GM19193 (cell line): ENCODE data around the gene COL8A2.

Experiments used
- POLR2A ChIP-seq: IDR thresholded peaks from 4 replicates; pipeline ENCODE4 v1.6.1; 2011; ENCODE audit not compliant: insufficient read depth, insufficient read length; ENCODE audit errors: extremely low read depth

Gene COL8A2

DNA sequence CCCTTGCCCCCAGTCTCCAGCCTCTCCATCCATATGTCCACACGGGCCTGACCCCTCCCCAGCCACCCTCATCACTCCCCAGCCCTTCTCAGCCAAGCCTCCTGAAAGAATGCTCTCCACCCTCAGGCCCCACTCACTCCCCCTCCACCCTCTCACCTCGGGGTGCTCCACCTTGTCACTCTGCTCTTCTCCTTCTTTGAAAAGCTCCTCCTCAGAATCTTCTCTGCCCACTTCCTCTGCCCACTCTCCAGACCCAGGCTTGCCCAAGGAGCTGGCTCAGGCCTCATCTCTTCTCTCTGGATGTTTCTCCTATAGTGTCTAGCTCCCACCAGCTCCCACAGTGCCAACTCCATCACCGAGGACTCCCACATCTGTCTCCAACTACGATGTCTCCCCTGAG, 13.9 kb downstream of the COL8A2 start:
- TF ChIP-seq POLR2A, result no peak

DNA sequence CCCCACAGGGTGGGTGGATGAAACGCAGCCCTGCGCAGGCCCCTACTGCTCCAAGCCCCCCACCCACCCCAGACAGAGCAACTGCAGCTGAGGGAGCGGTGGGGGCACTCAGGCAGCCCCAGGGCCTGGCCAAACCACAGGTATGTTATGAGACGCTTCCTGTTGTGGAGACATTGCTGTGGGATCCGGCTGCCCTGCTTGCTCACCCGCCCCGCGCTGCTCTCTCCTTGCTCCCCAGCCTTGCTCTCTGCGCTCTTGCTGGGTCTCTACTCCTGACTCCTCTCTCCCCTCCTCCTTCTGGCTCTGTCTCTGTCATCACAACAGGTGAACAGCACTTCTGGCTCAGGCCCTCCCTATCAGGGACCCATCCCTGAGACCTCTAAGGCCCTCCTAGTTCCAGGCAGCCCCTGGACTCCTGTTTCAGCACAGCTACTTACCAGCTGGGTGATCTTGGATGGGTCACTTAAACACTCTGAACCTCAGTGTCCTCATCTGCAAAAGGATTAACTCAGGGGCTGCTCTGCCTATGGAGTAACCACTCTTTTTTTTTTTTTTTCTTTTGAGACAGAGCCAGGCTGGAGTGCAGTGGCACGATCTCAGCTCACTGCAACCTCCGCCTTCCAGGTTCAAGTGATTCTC, 15.9 kb downstream of the COL8A2 start:
- TF ChIP-seq POLR2A, result no peak

DNA sequence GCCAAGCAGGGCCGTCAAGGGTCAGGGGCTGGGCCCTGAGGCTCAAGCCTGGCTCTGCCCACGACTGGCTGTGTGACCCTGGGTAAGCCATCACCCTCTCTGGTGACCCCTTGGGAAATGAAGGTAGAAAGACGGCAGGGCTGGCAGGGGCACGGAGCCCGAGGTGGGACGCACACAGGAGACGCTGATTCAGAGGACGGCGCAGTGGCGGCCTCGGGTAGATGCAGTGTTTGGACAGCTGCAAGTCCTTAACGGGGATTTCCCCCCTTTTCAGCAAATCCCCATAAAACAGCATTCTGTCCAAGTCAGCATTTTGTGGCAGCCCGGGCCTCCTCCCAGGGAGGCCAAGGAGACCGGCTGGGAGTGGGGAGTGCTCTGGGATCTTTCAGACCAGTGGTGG, 16.7 kb downstream of the COL8A2 start:
- TF ChIP-seq POLR2A, result no peak

DNA sequence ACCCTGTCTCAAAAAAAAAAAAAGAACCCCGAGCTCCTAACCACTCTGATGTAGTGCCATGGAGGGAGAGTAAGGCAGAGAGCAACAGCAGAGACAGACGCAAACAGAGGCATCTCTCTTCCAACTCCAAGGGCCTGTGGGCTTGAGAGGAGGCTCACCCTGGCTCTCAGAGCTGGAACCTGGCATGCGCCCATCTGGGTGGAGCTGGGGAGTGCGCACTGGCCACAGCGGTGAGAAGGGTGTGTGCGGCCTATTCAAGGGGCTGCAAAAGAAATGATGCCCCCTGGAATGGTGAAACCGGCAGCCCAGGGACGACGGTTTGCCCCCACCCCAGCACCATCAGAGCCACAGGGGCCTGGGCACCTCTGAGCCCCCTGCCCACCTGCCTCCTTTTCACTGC, 17.6 kb downstream of the COL8A2 start:
- no peak for TF ChIP-seq POLR2A

DNA sequence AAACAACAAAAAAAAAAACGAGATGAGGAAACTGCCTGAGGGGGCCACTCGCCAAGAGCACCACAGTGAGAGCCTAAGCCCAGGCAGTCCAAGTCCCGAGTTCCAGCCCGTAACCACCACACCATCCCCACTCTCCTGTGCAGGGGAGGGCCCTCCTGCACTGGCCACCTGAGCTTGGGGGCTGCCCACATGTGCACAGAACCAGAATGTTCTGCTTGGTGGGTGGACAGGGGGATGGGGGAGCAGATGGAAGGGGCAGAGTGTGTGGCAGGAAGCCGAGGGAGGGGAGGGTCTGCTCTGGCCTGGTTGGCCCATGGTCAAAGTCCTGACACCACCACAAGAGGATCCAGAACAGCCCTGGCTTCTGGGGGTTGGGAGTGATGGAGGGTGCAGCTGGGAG, 18.8 kb downstream of the COL8A2 start:
- TF ChIP-seq POLR2A, result no peak

DNA sequence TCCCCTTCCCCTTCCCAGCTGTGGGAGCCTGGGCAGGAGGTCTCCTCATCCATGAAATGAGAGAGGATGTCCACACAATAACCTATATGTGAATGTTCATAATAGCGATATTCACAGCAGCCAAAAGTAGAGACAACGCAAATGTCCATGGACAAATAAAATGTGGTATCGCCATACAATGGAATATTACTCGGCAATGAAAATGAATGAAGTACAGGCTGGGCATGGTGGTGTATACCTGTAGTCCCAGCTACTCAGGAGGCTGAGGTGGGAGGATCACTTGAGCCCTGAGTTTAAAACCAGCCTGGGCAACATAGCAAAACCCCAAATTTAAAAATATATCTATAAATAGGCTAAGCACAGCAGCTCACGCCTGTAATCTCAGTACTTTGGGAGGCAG, 23.5 kb downstream of the COL8A2 start:
- no peak for TF ChIP-seq POLR2A

DNA sequence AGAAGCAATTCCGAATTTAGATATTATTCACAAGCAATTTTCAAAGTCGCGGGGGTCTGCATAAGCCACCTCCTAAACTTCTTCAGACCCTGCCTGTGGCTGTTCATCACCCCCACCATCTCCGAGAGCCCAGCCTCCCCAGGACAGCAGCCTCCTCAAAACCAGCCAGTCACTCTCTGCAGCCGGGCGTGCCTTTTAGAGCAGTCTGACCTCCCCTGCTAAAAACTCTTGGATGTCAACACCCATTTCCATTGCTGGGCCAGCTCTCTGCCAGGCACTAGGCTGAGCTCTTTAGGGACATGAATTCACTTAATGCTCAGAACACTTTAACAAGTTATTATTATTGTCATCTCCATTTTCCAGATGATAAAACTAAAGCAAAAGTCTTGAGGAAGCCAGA, 24.6 kb downstream of the COL8A2 start:
- no peak for TF ChIP-seq POLR2A

DNA sequence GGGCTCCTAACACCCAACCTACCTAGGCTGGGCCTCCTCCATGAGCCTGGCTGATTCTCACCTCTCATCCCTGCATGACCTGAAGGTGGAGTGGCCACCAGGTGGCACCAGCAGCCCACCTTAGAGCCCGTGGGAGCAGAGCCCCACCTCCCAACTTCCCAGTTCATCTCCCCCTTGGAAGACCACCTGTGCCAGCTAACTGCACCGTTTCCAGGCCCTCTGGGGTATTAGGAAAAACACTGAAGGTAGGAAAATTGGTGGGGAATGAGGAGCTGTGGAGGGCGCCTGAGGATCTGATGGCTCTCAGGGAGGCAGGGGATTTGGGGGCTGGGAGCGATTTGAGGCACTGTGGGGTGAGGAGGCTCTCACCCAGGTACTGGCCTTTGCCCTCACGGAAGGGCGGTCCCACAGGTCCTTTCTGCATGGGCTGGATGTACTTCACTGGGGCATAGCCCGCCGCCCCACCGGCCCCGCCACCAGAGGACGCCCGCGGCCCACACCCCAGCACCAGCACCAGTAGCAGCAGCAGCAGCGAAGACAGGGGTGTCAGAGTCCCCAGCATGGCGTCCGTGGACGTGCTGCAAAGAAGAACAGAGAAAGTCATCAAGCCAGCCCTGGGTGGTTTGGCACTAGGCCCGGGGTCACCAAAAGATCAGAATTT, 25.2 kb downstream of the COL8A2 start:
- TF ChIP-seq POLR2A, result no peak

DNA sequence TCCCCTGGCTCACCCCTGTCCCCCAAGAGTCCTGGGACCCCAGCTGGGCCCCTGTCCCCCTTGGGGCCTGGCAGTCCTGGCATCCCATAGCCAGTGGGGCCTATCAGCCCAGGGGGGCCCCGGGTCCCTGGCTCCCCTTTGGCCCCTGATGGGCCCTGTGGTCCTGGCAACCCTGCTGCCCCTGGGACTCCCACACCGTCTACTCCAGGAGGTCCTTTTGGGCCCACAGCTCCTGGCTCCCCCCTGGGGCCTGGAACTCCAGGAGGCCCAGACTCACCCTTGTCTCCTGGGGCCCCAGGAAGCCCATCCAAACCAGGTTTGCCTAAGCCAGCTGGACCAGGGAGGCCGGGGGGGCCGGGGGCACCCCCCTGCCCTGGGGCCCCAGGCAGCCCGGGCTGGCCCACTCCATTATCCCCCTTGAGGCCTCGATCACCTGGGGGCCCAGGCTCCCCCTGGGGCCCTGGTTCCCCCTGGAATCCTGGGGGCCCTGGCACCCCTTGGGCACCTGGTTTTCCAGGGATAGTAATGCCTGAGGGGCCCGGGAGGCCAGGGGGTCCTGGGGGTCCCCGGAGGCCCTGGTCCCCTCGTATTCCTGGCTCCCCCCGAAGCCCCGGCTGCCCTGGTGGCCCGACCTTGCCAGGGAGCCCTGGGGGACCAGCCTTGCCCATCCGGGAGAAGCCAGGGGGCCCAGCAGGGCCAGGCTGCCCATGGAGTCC, 26.2 kb downstream of the COL8A2 start:
- TF ChIP-seq POLR2A, result no peak

DNA sequence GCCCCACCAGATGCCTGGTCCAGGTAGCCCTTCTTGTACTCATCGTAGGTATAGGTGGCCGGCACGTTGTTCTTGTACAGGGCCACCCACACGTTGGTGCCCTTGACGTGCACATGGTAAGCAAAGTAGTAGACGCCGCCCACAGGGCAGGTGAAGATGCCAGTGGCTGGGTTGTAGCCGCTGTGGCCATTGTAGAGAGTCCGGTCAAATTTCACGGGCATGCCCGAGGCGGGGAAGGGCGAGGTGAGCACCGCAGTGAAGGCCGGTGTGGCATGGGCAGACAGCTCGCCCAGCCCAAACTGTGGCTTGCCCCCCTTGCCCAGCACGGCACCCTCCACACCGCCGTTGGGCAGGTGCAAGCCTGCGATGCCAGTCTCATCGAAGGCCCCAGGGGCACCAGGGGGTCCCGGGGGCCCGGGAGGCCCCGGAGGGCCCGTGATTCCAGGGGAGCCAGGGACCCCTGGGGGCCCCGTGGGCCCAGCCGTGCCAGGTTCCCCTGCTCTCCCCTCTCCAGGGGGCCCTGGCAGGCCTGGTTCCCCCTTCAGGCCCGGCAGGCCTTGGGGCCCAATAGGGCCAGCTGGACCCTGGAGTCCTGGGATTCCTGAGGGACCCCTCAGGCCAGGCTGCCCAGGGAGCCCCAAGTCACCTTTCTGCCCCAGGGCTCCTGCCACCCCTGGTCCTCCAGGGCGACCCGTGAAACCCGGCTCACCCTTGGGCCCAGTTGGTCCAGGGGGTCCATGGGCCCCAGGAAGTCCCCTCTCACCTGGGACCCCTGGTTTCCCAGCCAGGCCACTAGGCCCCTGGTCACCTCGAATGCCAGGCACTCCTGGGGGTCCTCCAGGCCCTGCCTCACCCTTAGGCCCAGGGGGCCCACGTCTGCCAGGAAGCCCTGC, 27.1 kb downstream of the COL8A2 start:
- TF ChIP-seq POLR2A, result no peak

DNA sequence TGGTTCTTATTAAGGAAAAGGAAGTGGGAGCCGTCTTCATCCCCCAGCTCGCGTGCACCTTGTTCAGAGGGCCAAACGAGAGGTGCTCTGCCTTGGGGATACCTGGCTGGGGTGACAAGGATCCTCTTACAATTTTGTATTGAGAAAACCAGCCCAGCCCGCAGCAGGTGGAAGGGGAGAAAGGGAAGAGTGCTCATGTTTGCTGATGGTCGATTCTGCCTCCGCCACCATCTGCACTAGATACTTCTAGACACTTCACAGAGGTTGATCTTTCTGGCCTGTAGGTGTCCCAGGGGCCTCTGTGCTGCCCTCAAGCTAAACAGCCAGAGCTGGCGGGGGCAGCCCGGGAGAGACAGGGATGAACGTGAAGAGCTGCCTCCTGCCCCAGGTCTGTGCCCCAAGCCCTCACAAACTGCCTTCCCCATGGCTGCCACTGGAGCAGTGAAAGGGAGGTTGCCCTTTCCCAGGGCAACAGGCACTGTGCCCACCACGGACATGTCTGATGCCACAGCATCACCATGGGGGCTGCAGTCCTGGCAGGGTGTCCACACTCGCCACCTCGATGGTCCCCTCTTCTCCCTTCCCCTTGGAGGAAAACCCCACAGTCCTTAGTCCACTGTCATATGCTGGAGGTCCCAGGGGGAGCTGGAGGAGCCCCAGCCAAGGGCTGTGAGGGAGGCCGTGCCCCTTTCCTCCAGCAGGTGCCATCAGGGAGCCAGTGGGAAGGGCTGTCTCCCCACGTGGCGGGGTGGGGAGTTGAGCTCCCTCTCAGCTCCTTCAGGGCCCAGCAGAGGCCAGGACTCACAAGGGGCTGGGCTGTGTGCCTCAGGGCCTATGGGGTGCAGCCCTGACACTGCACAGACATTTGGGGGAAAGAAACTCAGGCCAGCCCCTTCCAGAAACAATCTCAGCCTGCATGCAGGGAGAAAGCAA, 28.3 kb downstream of the COL8A2 start:
- TF ChIP-seq POLR2A, result no peak

DNA sequence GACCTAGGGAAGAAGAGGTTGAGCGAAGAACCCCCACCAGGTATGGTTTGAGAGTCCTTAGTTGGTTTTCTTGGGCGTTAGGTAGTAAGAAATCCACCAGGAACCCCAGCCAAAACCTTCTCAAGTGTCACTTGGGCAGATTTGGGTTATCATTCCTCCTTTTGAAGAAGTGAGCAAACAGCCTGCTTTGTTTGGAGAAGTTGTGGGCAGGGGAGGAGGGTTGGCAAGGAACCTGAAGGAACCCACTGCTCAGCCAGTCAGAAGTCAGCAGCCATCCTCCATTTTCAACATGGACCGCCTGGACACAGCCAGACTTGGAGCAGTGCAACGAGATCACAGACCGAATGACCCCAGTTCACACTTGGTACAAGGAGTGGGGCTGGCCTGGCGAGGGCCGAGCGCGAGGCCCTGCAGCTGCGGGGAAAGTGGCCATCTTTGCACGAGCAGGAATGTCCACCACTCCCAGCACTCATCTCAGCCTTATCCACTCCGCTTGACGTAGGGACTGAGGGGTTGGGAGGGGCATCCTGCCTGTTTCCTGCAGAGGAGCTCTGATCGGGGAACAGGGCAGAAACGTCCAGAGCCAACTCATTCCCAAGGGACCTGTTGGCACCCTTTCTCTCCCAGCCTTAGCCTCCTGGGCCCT, 29.1 kb downstream of the COL8A2 start:
- no peak for TF ChIP-seq POLR2A

DNA sequence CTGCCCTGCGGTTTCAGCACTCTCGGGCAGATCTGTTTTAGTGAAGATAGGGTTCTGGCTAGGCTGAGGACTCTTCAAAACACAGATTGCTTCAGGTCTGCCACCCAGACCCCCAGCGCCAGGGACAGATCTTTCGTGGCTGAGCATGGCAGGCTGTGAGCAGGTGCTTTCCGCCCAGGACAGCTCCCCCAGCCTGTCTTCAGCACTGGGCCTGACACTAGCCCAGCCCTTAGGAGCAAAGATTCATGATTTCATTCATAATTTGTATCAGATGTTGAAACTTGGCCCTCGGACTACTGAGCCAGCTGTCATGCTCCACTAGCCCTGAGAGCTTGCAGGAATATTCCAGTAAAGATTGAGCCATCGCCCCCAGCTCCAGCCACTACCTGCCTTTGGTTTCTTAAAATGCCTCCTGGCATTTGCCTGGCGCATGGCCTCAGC, 30.4 kb downstream of the COL8A2 start:
- TF ChIP-seq POLR2A, result no peak
